ENCODE data around the gene KDM8.

Gene KDM8

GRCh38 chr16:27203507-27204311 is at the start of gene KDM8:
Gene KDM8 (plus strand): TSS chr16:27203526. CDS start chr16:27210124, 6,598 bp downstream.
- peak; percentile 99 for DNase-seq

GRCh38 chr16:27154705-27155521 is 48.4 kb upstream of the KDM8 start:
- peak; percentile 6 for DNase-seq

GRCh38 chr16:27156579-27156978 is 46.7 kb upstream of the KDM8 start:
- no peak for DNase-seq

- no peak for DNase-seq
Measured at GRCh38 chr16:27161398-27161797, 41.9 kb upstream of the KDM8 start.

- no peak for DNase-seq
Measured at GRCh38 chr16:27164352-27164751, 39.0 kb upstream of the KDM8 start.

- no peak for DNase-seq
Measured at GRCh38 chr16:27165576-27165975, 37.8 kb upstream of the KDM8 start.

GRCh38 chr16:27168790-27169189 is 34.5 kb upstream of the KDM8 start:
- no peak for DNase-seq

GRCh38 chr16:27169511-27170071 is 33.7 kb upstream of the KDM8 start:
- DNase-seq: peak; percentile 33

GRCh38 chr16:27171584-27171983 is 31.7 kb upstream of the KDM8 start:
- DNase-seq: no peak

GRCh38 chr16:27174007-27174406 is 29.3 kb upstream of the KDM8 start:
- DNase-seq: peak; percentile 40

- DNase-seq: no peak
Measured at GRCh38 chr16:27174798-27175197, 28.5 kb upstream of the KDM8 start.

- DNase-seq: no peak
Measured at GRCh38 chr16:27175888-27176287, 27.4 kb upstream of the KDM8 start.

- no peak for DNase-seq
Measured at GRCh38 chr16:27177031-27177774, 26.1 kb upstream of the KDM8 start.

- no peak for DNase-seq
Measured at GRCh38 chr16:27179500-27180072, 23.7 kb upstream of the KDM8 start.

- peak; percentile 96 for DNase-seq
Measured at GRCh38 chr16:27181019-27181790, 22.1 kb upstream of the KDM8 start.

- DNase-seq: peak; percentile 19
Measured at GRCh38 chr16:27182906-27183405, 20.4 kb upstream of the KDM8 start.

GRCh38 chr16:27185776-27186130 is 17.6 kb upstream of the KDM8 start:
- no peak for DNase-seq

GRCh38 chr16:27188633-27189032 is 14.7 kb upstream of the KDM8 start:
- DNase-seq: no peak

- no peak for DNase-seq
Measured at GRCh38 chr16:27189335-27189972, 13.9 kb upstream of the KDM8 start.

- DNase-seq: no peak
Measured at GRCh38 chr16:27190316-27190871, 12.9 kb upstream of the KDM8 start.
